ENCODE results near the gene WEE2.

WEE2 gene

GRCh38 chr7:141691540-141691939 is 16.6 kb upstream of the WEE2 start:
- DNase-seq (ENCODE audit: low read depth): no peak

DNA sequence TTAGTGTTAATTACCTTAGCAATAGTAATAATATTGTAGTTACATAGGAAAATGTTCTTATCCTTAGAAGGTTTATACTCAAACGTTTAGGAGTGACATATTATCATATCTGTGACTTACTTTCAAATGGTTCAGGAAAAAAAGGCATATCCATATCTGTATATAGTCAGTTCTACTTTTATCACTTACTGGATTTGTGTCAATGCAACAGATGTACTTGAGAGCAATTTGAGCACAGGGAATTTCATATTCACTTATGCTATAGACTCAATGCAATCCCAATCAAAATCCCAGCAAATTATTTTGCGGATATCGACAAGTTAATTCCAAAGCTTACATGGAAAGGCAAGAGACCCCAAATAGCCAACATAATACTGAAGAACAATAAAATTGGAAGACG is 16.2 kb upstream of the WEE2 start:
- no peak for DNase-seq (ENCODE audit: low read depth)

DNA sequence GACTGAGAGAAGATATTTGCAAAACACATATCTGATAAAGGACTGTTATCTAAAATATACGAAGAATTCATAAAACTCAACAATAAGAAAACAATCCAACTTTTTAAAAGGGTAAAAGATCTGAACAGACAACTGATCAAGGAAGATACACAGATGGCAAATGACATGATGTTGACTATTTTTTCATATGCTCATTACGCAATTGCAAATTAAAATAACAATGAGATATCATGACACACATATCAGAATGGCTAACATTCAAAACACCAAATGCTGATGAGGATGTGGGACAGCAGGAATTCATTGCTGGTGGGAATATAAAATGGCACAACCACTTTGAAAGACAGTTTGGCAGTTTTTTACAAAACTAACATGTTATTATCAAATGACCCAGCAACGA is 15.1 kb upstream of the WEE2 start:
- no peak for DNase-seq (ENCODE audit: low read depth)

GRCh38 chr7:141695803-141696289 is 12.3 kb upstream of the WEE2 start:
- DNase-seq (ENCODE audit: low read depth): no peak

GRCh38 chr7:141696348-141696747 is 11.8 kb upstream of the WEE2 start:
- DNase-seq (ENCODE audit: low read depth): no peak

DNA sequence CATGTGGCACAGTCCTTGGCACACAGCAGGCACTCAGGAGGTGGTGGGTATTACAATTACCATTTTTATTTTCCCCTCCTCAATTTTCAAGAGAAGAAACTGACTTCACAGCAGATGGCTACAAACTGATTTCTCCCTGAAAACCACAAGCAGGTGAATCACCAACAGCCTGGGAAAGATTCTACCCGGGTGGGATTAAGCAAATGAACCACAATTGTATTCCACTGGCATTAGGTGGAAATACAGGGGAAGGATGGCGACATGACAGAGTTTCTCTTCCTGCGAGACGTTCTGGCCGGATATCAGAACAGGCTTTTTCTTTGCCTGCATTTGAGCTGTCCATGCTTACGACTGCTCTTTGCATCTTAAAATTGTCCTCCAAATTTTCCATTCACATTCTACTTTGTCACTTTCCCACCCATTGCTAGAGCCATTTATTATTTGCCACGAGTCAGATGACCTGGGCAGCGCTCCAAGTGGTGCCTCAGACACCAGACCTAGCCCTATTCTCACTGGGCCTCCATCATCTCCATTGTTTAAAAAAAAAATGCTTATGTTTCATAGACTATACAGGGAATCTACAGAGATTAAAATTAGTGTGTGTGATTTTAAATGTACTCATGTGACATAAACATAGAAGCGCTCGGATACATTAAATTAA is 10.8 kb upstream of the WEE2 start:
- no peak for DNase-seq (ENCODE audit: low read depth)

DNA sequence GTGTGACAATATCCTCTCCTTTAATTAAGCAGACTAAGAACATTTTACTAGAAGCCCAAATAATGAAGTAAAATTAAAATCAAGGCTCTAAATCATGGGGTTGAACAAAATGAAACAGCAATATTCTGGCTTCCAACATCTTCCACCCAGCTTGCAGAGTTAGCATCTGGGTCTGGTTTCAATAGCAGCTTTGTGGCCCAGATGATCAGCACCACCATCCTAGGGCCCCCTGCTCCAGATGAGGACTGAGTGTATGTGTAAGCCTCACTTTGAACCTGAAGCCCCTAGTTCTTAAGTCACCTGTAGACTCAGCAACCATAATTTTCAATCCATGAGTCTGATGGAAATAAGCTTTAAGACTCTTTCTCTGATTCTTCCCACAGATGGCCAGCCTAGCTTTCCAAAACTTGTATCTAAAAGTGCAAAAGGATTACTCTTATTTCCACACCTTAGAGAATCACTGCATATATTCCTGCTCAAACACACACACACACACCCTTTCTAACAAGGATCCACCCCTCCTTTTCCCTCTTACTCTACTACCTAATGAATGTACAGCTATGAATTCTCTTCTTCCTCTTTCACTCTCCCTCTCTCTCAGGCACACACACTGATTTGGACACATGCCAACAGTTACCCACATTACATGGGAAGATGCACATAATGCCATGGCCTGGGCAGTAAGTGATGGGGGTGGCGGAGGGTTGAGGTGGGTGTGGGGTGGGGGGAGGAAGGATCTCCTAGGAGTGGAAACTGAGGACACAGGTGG is 9.7 kb upstream of the WEE2 start:
- no peak for DNase-seq (ENCODE audit: low read depth)

GRCh38 chr7:141699860-141700259 is 8.3 kb upstream of the WEE2 start:
- DNase-seq (ENCODE audit: low read depth): no peak

GRCh38 chr7:141700296-141700847 is 7.8 kb upstream of the WEE2 start:
- DNase-seq (ENCODE audit: low read depth): no peak

DNA sequence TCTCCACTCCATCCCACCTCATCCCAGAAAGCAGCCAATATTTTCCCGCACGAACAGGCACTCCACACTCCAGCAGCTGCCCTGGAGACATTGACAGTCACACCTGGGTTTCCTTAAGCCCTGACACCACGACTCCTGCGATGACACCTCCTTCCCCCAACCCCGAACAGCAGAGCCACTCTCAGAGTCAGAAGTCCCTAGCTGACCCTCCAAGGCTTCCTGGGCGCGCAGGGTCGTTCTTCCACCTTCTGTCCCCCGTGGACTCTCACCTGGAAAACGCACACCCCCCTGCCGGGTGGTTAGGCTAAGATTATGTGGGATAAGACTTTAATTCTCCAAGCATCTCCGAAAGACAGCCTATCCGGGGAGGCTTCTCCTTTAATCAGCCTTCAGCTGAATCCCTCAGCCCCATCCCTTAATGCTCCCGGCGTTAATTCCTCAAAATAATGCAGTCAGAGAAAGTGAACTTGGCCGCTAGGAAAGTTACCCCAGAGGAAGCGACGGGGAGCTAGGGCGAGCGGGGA is 7.2 kb upstream of the WEE2 start:
- no peak for DNase-seq (ENCODE audit: low read depth)

GRCh38 chr7:141701489-141702046 is 6.6 kb upstream of the WEE2 start:
- DNase-seq (ENCODE audit: low read depth): no peak

DNA sequence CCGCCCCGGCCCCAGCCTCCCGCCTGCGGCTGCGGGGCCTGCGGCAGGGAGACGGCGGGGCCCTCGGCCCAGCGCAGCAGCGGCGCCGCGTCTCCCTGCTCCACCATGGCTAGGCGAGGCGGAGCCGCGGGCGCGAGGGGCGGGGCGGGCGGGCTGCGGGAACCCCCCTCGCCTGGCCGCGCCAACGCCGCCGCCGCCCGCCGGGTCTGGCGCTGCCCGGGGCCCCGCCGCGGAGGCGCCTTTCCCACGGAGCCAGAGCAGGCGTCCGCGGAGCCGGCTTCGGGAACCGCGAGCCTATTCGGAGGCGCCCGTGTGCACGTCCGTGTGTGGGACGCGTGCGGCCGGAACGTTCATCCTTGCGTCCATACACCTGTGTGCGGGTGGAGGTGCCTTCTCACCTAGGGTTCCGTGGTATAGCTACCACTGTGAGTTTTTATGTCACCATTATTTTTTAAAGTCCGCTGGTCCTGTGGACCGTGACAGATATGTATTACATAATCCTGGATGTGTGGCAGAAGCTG is 6.0 kb upstream of the WEE2 start, which contains the start of gene DENND11:
Gene DENND11, minus strand, starts transcription at position 120 of the 521 bp plus-strand sequence. Its CDS starts 13 bp downstream, at position 107.
- peak; percentile 12 for DNase-seq (ENCODE audit: low read depth)

DNA sequence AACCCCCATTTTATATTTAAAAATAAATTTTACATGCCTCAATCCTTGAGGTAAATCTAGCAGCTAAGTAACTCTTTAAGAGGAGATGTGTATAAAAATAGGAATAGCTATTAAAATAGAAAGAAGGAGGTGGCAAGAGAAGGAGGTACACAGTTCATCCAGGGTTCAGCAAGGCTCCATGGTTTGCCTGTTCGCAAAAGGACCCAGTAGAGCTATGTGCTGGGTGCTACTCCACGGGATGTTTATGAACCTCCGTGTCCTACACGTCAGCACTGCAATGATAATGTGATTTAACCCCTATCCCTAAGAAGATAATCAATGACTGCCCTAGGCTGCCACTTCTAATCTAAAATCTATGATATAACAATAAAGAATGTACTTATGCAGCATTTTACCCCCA is 5.3 kb upstream of the WEE2 start:
- DNase-seq (ENCODE audit: low read depth): no peak

- DNase-seq (ENCODE audit: low read depth): no peak
Observed at GRCh38 chr7:141704112-141704511, 4.0 kb upstream of the WEE2 start.

DNA sequence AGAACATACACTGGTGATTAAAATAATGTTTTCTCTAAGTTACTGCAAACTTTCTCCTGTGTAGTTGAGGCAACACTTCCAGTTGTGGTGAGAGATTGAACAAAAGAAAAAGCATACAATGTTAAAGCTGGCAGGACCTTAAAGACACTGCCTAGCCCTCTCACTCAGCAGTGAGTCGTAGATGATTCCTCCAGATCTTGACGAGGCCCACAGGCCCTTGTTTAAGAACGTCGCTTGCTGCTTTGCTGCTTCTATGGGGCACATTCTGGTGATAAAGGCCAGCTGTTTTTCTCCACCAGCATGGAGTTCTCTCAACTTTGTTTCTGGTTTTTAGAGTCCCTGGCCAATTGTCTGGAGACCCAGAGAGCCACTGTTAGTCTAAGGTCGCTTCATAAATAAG is 3.4 kb upstream of the WEE2 start:
- no peak for DNase-seq (ENCODE audit: low read depth)

- no peak for DNase-seq (ENCODE audit: low read depth)
Observed at GRCh38 chr7:141706239-141707064, 1.7 kb upstream of the WEE2 start.

DNA sequence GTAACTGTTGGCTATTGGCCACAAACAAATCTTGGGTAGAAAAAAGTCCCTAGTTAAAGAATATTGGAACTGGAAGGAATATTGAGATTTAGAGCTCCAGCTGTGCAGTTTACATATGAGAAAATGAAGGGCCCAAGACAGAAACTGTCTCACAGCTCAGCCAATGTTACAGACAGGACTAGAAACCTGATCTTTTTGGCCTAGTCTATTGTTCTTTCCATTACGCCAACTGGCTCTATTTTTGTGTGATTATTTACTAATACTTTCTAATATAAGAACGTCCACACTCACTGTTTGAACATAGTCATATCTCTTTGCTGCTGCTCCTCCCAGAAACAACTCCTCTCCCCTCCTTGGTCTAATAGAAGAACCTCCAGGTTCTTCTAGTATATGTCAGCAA is 1.2 kb downstream of the WEE2 start:
- peak; percentile 7 for DNase-seq (ENCODE audit: low read depth)

GRCh38 chr7:141709749-141710148 is 1.6 kb downstream of the WEE2 start:
- no peak for DNase-seq (ENCODE audit: low read depth)

GRCh38 chr7:141710301-141710700 is 2.1 kb downstream of the WEE2 start:
- no peak for DNase-seq (ENCODE audit: low read depth)

- DNase-seq (ENCODE audit: low read depth): no peak
Observed at GRCh38 chr7:141712603-141713255, 4.6 kb downstream of the WEE2 start.

GRCh38 chr7:141713890-141714289 is 5.7 kb downstream of the WEE2 start:
- DNase-seq (ENCODE audit: low read depth): no peak
